GM23248 (cell line): ENCODE results near the gene KANK3. TPM values are rescaled to one million over a fixed set of nuclear protein-coding genes. Genes with fewer than 3 reads are reported as not detected.
A peak's percentile ranks its signal among the peaks of the same experiment; 100 is the strongest.

Experiments used
- DNase-seq: peaks from one replicate; pipeline ENCODE4 v3.0.0-alpha.2; 2015
- H2AFZ ChIP-seq: fragments of 200-600 bp; sonication (generic); 2 replicates; pipeline ENCODE4 v1.6.1; 2016; ENCODE audit warnings: antibody characterized with exemption
- H3F3A ChIP-seq: fragments of 200-600 bp; sonication (generic); 2 replicates; pipeline ENCODE4 v1.6.1; 2016; ENCODE audit warnings: mild to moderate bottlenecking, antibody characterized with exemption, mixed run types; ENCODE audit not compliant: insufficient read depth
- H3K27ac ChIP-seq: fragments of 200-600 bp; sonication (generic); 2 replicates; pipeline ENCODE4 v1.5.1; 2016; ENCODE audit warnings: mild to moderate bottlenecking
- H3K27me3 ChIP-seq: fragments of 200-600 bp; sonication (generic); replicated peaks from 2 replicates; pipeline ENCODE4 v1.6.1; 2016; ENCODE audit warnings: mild to moderate bottlenecking; ENCODE audit not compliant: insufficient read depth
- H3K36me3 ChIP-seq: fragments of 200-600 bp; sonication (generic); 2 replicates; pipeline ENCODE4 v1.6.1; 2016; ENCODE audit warnings: low read depth, mild to moderate bottlenecking
- H3K4me1 ChIP-seq: fragments of 200-600 bp; sonication (generic); 2 replicates; pipeline ENCODE4 v1.6.1; 2016; ENCODE audit warnings: mild to moderate bottlenecking; ENCODE audit not compliant: insufficient read depth
- H3K4me2 ChIP-seq: fragments of 200-600 bp; sonication (generic); one replicate; pipeline ENCODE4 v1.6.1; 2016; ENCODE audit warnings: mild to moderate bottlenecking; ENCODE audit not compliant: unreplicated experiment
- H3K4me3 ChIP-seq: fragments of 200-600 bp; sonication (generic); 2 replicates; pipeline ENCODE4 v1.5.1; 2016; ENCODE audit warnings: mild to moderate bottlenecking
- H3K79me2 ChIP-seq: fragments of 200-600 bp; sonication (generic); 2 replicates; pipeline ENCODE4 v1.6.1; 2016; ENCODE audit warnings: mild to moderate bottlenecking; ENCODE audit not compliant: insufficient read depth
- H3K9ac ChIP-seq: fragments of 200-600 bp; sonication (generic); 2 replicates; pipeline ENCODE4 v1.6.1; 2016; ENCODE audit warnings: mild to moderate bottlenecking
- H3K9me2 ChIP-seq: fragments of 200-600 bp; sonication (generic); 2 replicates; pipeline ENCODE4 v1.6.1; 2016; ENCODE audit warnings: mixed run types, mild to moderate bottlenecking, moderate library complexity; ENCODE audit not compliant: insufficient read depth
- H3K9me3 ChIP-seq: fragments of 200-600 bp; sonication (generic); one replicate; pipeline ENCODE4 v1.6.1; 2017; ENCODE audit warnings: low read depth
- H4K20me1 ChIP-seq: fragments of 200-600 bp; sonication (generic); 2 replicates; pipeline ENCODE4 v1.6.0; 2016; ENCODE audit not compliant: insufficient read depth
- EZH2 ChIP-seq: fragments of 200-600 bp; sonication (generic); IDR thresholded peaks from 2 replicates; pipeline ENCODE4 v1.6.1; 2018; ENCODE audit warnings: antibody characterized with exemption, mild to moderate bottlenecking; ENCODE audit not compliant: insufficient read depth, poor library complexity, severe bottlenecking
- EZH2phosphoT487 ChIP-seq: fragments of 200-600 bp; sonication (generic); IDR thresholded peaks from 2 replicates; pipeline ENCODE4 v1.6.1; 2018; ENCODE audit warnings: antibody characterized with exemption, moderate library complexity, mild to moderate bottlenecking, low read depth; ENCODE audit not compliant: insufficient read depth
- WGBS, 2 experiments: methylation state at CpG; one replicate each; pipeline ENCODE4 v1.1.6; 2015 to 2017; ENCODE audit warnings: low lambda C conversion rate in 2 of 2, low coverage in 1 of 2; ENCODE audit errors: missing lambda C conversion rate in 2 of 2; 5-methylcytosine and 5-hydroxymethylcytosine counted together
- in situ Hi-C: fragments of 300-500 bp; cut with MboI; formaldehyde crosslinking; loops from 2 replicates; pipeline ENCODE4 v1.15.0; 2020
- polyA plus RNA-seq: library from polyadenylated mRNA; unstranded; fragments of >200 nt; fragmentation: Nextera tagmentation; extraction: Ambion mirVana; gene quantifications from 2 replicates; pipeline ENCODE4 v1.2.1, GENCODE V29; 2016
- total RNA-seq: library from RNA; depleted of rRNA; stranded (reverse); fragments of >200 nt; shearing (Covaris generic); gene quantifications from 2 replicates; pipeline ENCODE4 v1.2.3, GENCODE V29; 2014

The KANK3 gene
- total and polyA plus RNA-seq, 2 experiments from 2014 or later: 0.11 TPM; not detected in 1

DNA sequence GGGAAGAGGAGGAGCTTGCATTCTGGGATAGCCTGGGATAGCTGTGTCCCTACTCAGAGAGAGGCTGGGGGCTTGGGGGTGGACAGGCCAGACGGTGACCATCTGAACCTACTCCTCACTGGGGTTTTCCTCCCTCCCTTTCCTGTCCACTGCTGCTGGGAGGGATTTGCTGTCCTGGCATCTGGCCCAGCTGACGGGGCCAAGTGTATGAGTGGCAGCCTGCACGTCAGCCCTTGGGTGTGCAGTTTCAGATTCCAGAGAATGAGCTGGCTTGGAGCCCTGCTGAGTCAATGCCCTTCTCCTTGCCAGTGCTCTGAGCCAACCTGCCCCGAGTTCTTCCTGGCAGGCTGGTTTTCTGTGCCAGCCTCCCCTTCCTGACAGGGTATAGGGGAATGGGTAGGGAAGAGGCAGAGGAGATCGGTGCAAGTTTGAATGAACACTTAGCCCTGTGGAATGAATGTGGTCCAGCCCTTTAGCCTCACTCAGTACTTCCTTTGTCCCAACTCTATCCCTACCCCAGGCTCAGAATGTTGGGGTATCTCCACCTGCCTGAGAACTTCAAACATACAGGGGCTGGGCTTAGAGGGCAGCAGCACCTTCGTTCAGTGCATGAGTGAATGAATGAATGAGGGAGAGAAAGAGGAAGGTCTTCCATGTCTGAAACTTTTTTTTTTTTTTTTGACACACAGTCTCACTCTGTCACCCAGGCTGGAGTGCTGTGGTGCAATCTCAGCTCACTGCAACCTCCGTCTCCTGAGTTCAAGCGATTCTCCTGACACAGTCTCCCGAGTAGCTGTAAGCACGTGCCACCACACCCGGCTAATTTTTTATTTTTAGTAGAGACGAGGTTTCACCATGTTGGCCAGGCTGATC is 19.1 kb upstream of the KANK3 start:
- 5 to 6% methylated on average over 10 to 12 of the region's 12 CpGs for WGBS, 2 experiments
- TF ChIP-seq EZH2phosphoT487: no peak
- no peak for TF ChIP-seq EZH2
- peak overlapping the region; percentile 65 for H3K9ac ChIP-seq

GRCh38 chr19:8360196-8360595 is 17.1 kb upstream of the KANK3 start:
- Histone ChIP-seq H3K9me2 (no peaks in the 10 kb centered on the region), H3K27ac (no peak overlapping the region), H2AFZ (no peak overlapping the region), H3K27me3 (no peaks in the 10 kb centered on the region), H3K9me3 (no peaks in the 10 kb centered on the region), H3K9ac (no peak overlapping the region), H3K4me1 (peaks cover 25% of the 10 kb centered on the region), H3K4me2 (no peak overlapping the region), H4K20me1 (no peaks in the 10 kb centered on the region), H3F3A (peaks cover 28% of the 10 kb centered on the region), H3K4me3 (no peak overlapping the region), H3K36me3 (no peaks in the 10 kb centered on the region), H3K79me2 (no peaks in the 10 kb centered on the region)
- TF ChIP-seq EZH2: no peak
- no peak for TF ChIP-seq EZH2phosphoT487
- in situ Hi-C loops: no loop called here
- WGBS, 2 experiments: 83 to 92% methylated on average over 8 of the region's 8 CpGs
- DNase-seq: no peak

More for the DNA sequence above, 19.1 kb upstream of the KANK3 start:
- no peaks in the 10 kb centered on the region for H3K9me3 ChIP-seq
- H3K79me2 ChIP-seq: peaks cover 7% of the 10 kb centered on the region; the same call in 1 of the 2 replicates
- H3K27me3 ChIP-seq: no peaks in the 10 kb centered on the region
- H3K4me1 ChIP-seq: peaks cover 21% of the 10 kb centered on the region
- DNase-seq: peak; percentile 99
- H3K36me3 ChIP-seq: no peaks in the 10 kb centered on the region
- peak overlapping the region; percentile 83 for H3K27ac ChIP-seq
- in situ Hi-C loops: no loop called here
- peaks cover 11% of the 10 kb centered on the region for H3F3A ChIP-seq
- H3K4me3 ChIP-seq: peak overlapping the region; percentile 43
- no peaks in the 10 kb centered on the region for H3K9me2 ChIP-seq
- no peak overlapping the region for H2AFZ ChIP-seq
- peak overlapping the region; percentile 59 for H3K4me2 ChIP-seq
- H4K20me1 ChIP-seq: no peaks in the 10 kb centered on the region

GRCh38 chr19:8358948-8359347 is 15.9 kb upstream of the KANK3 start:
- H3K36me3 ChIP-seq: no peaks in the 10 kb centered on the region
- no peaks in the 10 kb centered on the region for H3K79me2 ChIP-seq
- peaks cover 34% of the 10 kb centered on the region for H3K4me1 ChIP-seq
- in situ Hi-C loops: no loop called here
- H3K9ac ChIP-seq: no peak overlapping the region
- no peak for DNase-seq
- no peaks in the 10 kb centered on the region for H3K9me3 ChIP-seq
- no peak overlapping the region for H3K4me3 ChIP-seq
- no peak overlapping the region for H3K4me2 ChIP-seq
- no peaks in the 10 kb centered on the region for H3K9me2 ChIP-seq
- 90 to 91% methylated on average over 6 of the region's 6 CpGs for WGBS, 2 experiments
- H4K20me1 ChIP-seq: no peaks in the 10 kb centered on the region
- H3K27ac ChIP-seq: no peak overlapping the region
- no peak for TF ChIP-seq EZH2
- TF ChIP-seq EZH2phosphoT487: no peak
- no peaks in the 10 kb centered on the region for H3K27me3 ChIP-seq
- peaks cover 31% of the 10 kb centered on the region for H3F3A ChIP-seq
- H2AFZ ChIP-seq: no peak overlapping the region

DNA sequence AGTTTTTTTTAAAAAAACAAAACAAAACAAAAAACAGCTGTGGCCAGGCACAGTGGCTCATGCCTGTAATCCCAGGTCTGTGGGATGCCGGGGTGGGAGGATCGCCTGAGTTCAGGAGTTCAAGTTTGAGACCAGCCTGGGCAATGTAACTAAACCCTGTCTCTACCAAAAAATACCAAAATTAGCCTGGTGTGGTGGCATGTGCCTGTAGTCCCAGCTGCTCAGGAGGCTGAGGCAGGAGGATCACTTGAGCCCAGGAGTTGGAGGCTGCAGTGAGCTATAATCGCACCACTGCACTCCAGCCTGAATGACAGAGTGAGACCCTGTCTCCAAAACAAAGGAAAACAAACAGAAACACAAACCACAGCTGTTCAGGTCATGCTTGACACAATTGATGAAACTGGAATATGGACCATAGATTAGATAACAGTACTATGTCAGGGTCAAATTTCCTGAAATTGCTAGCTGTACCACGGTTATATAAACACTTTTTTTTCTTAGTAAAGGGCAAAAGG is 14.0 kb upstream of the KANK3 start:
- Histone ChIP-seq H3K9ac (no peak overlapping the region), H3K9me3 (no peaks in the 10 kb centered on the region), H3F3A (peaks cover 21% of the 10 kb centered on the region), H3K4me2 (no peak overlapping the region), H3K27me3 (no peaks in the 10 kb centered on the region), H3K79me2 (no peaks in the 10 kb centered on the region), H3K27ac (no peak overlapping the region), H3K4me3 (no peak overlapping the region), H2AFZ (no peak overlapping the region), H3K9me2 (no peaks in the 10 kb centered on the region), H3K36me3 (no peaks in the 10 kb centered on the region), H3K4me1 (peaks cover 26% of the 10 kb centered on the region), H4K20me1 (no peaks in the 10 kb centered on the region)
- 89 to 95% methylated on average over 4 of the region's 4 CpGs for WGBS, 2 experiments
- TF ChIP-seq EZH2phosphoT487 (no peak), EZH2 (no peak)
- in situ Hi-C loops: no loop called here
- no peak for DNase-seq
